GM12801 (cell line): ENCODE data around the gene RPN2.

Experiments
- CTCF ChIP-seq: IDR thresholded peaks from one replicate; pipeline ENCODE4 v1.5.1; 2011; ENCODE audit warnings: control low read depth; ENCODE audit not compliant: insufficient read length; ENCODE audit errors: extremely low read depth

The RPN2 gene

GRCh38 chr20:37151529-37151928, 27.6 kb upstream of the RPN2 start:
- no peak for TF ChIP-seq CTCF

- TF ChIP-seq CTCF: no peak
Measured at GRCh38 chr20:37152284-37152683, 26.8 kb upstream of the RPN2 start.

GRCh38 chr20:37154684-37155298, 24.3 kb upstream of the RPN2 start:
- TF ChIP-seq CTCF: no peak

- TF ChIP-seq CTCF: no peak
Measured at GRCh38 chr20:37155987-37156386, 23.1 kb upstream of the RPN2 start.

- no peak for TF ChIP-seq CTCF
Measured at GRCh38 chr20:37158248-37158647, 20.9 kb upstream of the RPN2 start.

GRCh38 chr20:37160683-37161082, 18.4 kb upstream of the RPN2 start:
- no peak for TF ChIP-seq CTCF

GRCh38 chr20:37161830-37162549, 17.1 kb upstream of the RPN2 start:
- TF ChIP-seq CTCF: no peak
